Measurements from ENCODE around the gene SH2D3C.

GRCh38 chr9:127731938-127732337, 46.5 kb downstream of the SH2D3C start:
- TF ChIP-seq CTCF (IDR thresholded peaks at IDR 0.05) (no peak), POLR2AphosphoS5 (IDR thresholded peaks at IDR 0.05) (no peak), POLR2A (IDR thresholded peaks at IDR 0.05) (no peak), EP300 (IDR thresholded peaks at IDR 0.05) (no peak)
